PC-9 (cell line): Measurements from ENCODE around the gene DNAH2.

Experiments
- EZH2 ChIP-seq: fragments of 200-600 bp; sonication (generic); IDR thresholded peaks from 2 replicates; pipeline ENCODE4 v1.8.0; 2017; ENCODE audit warnings: antibody characterized with exemption, low read depth
- TF ChIP-seq, protein P1 (sequence below): fragments of 200-600 bp; sonication (generic); conservative IDR thresholded peaks from 2 replicates; pipeline ENCODE4 v1.6.1; 2017; ENCODE audit warnings: mixed run types, antibody characterized with exemption, mild to moderate bottlenecking, moderate library complexity

- TF ChIP-seq, protein P1, sequence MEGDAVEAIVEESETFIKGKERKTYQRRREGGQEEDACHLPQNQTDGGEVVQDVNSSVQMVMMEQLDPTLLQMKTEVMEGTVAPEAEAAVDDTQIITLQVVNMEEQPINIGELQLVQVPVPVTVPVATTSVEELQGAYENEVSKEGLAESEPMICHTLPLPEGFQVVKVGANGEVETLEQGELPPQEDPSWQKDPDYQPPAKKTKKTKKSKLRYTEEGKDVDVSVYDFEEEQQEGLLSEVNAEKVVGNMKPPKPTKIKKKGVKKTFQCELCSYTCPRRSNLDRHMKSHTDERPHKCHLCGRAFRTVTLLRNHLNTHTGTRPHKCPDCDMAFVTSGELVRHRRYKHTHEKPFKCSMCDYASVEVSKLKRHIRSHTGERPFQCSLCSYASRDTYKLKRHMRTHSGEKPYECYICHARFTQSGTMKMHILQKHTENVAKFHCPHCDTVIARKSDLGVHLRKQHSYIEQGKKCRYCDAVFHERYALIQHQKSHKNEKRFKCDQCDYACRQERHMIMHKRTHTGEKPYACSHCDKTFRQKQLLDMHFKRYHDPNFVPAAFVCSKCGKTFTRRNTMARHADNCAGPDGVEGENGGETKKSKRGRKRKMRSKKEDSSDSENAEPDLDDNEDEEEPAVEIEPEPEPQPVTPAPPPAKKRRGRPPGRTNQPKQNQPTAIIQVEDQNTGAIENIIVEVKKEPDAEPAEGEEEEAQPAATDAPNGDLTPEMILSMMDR: no peak
- TF ChIP-seq EZH2: no peak
These were observed 12.8 kb upstream of the DNAH2 start, which contains the start of gene EFNB3 for GRCh38 chr17:7704601-7705268.
